Loucy (cell line): ENCODE data around the gene CBX3.
"Not testable (repeated sequence)": the region's sequence is repeated elsewhere in the genome, so short reads cannot be mapped to it uniquely, and the experiment has no call there.

ENCODE experiments used
- H2AFZ ChIP-seq: fragments of 200-600 bp; sonication (generic); 2 replicates; pipeline ENCODE4 v1.6.0; 2016; ENCODE audit warnings: antibody characterized with exemption, mild to moderate bottlenecking, low read length, moderate library complexity
- H3F3A ChIP-seq: fragments of 200-600 bp; 2 replicates; pipeline ENCODE4 v1.6.0; 2016; ENCODE audit warnings: antibody characterized with exemption, low read depth, mild to moderate bottlenecking
- H3K27me3 ChIP-seq: fragments of 200-600 bp; sonication (generic); 2 replicates; pipeline ENCODE4 v1.6.1; 2014; ENCODE audit warnings: low read length, mild to moderate bottlenecking; ENCODE audit not compliant: insufficient read depth, poor library complexity, severe bottlenecking
- H3K36me3 ChIP-seq: fragments of 200-600 bp; sonication (generic); 2 replicates; pipeline ENCODE4 v1.6.1; 2016; ENCODE audit warnings: low read length; ENCODE audit not compliant: insufficient read depth
- H3K4me1 ChIP-seq: fragments of 200-600 bp; sonication (generic); 2 replicates; pipeline ENCODE4 v1.5.1; 2014; ENCODE audit warnings: low read length, mild to moderate bottlenecking; ENCODE audit not compliant: insufficient read depth, poor library complexity, severe bottlenecking
- H3K4me2 ChIP-seq: fragments of 200-600 bp; sonication (generic); 2 replicates; pipeline ENCODE4 v1.6.0; 2014; ENCODE audit warnings: antibody characterized with exemption, low read length, low read depth, mild to moderate bottlenecking; ENCODE audit not compliant: poor library complexity, severe bottlenecking
- H3K4me3 ChIP-seq: fragments of 200-600 bp; sonication (generic); 2 replicates; pipeline ENCODE4 v1.5.1; 2014; ENCODE audit warnings: low read length, mild to moderate bottlenecking, mixed read lengths; ENCODE audit not compliant: poor library complexity, severe bottlenecking
- H3K79me2 ChIP-seq: fragments of 200-600 bp; sonication (generic); 2 replicates; pipeline ENCODE4 v1.6.1; 2014; ENCODE audit warnings: low read length; ENCODE audit not compliant: insufficient read depth
- H3K9ac ChIP-seq: fragments of 200-600 bp; sonication (generic); 2 replicates; pipeline ENCODE4 v1.6.0; 2014; ENCODE audit warnings: mild to moderate bottlenecking, low read depth, low read length, moderate library complexity; ENCODE audit not compliant: poor library complexity, severe bottlenecking
- H3K9me2 ChIP-seq: fragments of 200-600 bp; sonication (generic); replicated peaks from 2 replicates; pipeline ENCODE4 v1.6.1; 2016; ENCODE audit warnings: low read depth, low read length, mixed read lengths
- H3K9me3 ChIP-seq: fragments of 200-600 bp; sonication (generic); 2 replicates; pipeline ENCODE4 v1.6.1; 2014; ENCODE audit warnings: mild to moderate bottlenecking, antibody characterized with exemption, low read length, low read depth; ENCODE audit not compliant: insufficient read depth
- H4K20me1 ChIP-seq: fragments of 200-600 bp; sonication (generic); 2 replicates; pipeline ENCODE4 v1.6.0; 2014; ENCODE audit warnings: antibody characterized with exemption, low read length, mild to moderate bottlenecking; ENCODE audit not compliant: insufficient read depth, poor library complexity, severe bottlenecking
- CTCF ChIP-seq: fragments of 200-600 bp; sonication (generic); conservative IDR thresholded peaks from 2 replicates; pipeline ENCODE4 v1.5.1; 2014; ENCODE audit warnings: mild to moderate bottlenecking, antibody characterized with exemption, low read length
- EZH2phosphoT487 ChIP-seq: fragments of 200-600 bp; IDR thresholded peaks from 2 replicates; pipeline ENCODE4 v1.6.1; 2018; ENCODE audit warnings: antibody characterized with exemption, mild to moderate bottlenecking, moderate library complexity, borderline replicate concordance

The CBX3 gene

GRCh38 chr7:26192485-26193087 lies 9.0 kb upstream of the CBX3 start:
- H3K4me2 ChIP-seq, result peak overlapping the region; percentile 96
- H3K9ac ChIP-seq, result peak overlapping the region; percentile 99
- peaks cover 7% of the 10 kb centered on the region for H3K27me3 ChIP-seq
- H3K9me3 ChIP-seq, result no peaks in the 10 kb centered on the region
- no peak overlapping the region for H2AFZ ChIP-seq
- H3F3A ChIP-seq, result peaks cover 4% of the 10 kb centered on the region; the same call in 1 of the 2 replicates
- H3K79me2 ChIP-seq, result peaks cover 90% of the 10 kb centered on the region
- H3K4me3 ChIP-seq, result peak overlapping the region; percentile 93
- H3K4me1 ChIP-seq, result peaks cover 58% of the 10 kb centered on the region
- no peaks in the 10 kb centered on the region for H3K9me2 ChIP-seq
- peaks cover 100% of the 10 kb centered on the region for H4K20me1 ChIP-seq
- TF ChIP-seq EZH2phosphoT487 (no peak), CTCF (no peak)
- H3K36me3 ChIP-seq, result peaks cover 93% of the 10 kb centered on the region

- H3K4me2 ChIP-seq, result peak overlapping the region; percentile 96
- H3K9ac ChIP-seq, result peak overlapping the region; percentile 99
- peak overlapping the region; percentile 93 for H3K4me3 ChIP-seq
- peaks cover 10% of the 10 kb centered on the region for H3K27me3 ChIP-seq
- H3K4me1 ChIP-seq, result peaks cover 59% of the 10 kb centered on the region
- H4K20me1 ChIP-seq, result peaks cover 100% of the 10 kb centered on the region
- H3F3A ChIP-seq, result peaks cover 4% of the 10 kb centered on the region; the same call in 1 of the 2 replicates
- peaks cover 98% of the 10 kb centered on the region for H3K79me2 ChIP-seq
- peaks cover 97% of the 10 kb centered on the region for H3K36me3 ChIP-seq
- H3K9me3 ChIP-seq, result no peaks in the 10 kb centered on the region
- no peaks in the 10 kb centered on the region for H3K9me2 ChIP-seq
- no peak overlapping the region for H2AFZ ChIP-seq
- TF ChIP-seq CTCF, result no peak
- no peak for TF ChIP-seq EZH2phosphoT487
These were observed 7.9 kb upstream of the CBX3 start for GRCh38 chr7:26193432-26194207.

- H3F3A ChIP-seq, H3K9me3 ChIP-seq, H3K9me2 ChIP-seq, H2AFZ ChIP-seq: not testable (repeated sequence)
- peaks cover 95% of the 10 kb centered on the region for H3K36me3 ChIP-seq
- H3K27me3 ChIP-seq, result peaks cover 21% of the 10 kb centered on the region
- peak overlapping the region; percentile 99 for H3K9ac ChIP-seq
- peaks cover 59% of the 10 kb centered on the region for H3K4me1 ChIP-seq
- H4K20me1 ChIP-seq, result peaks cover 100% of the 10 kb centered on the region
- peak overlapping the region; percentile 93 for H3K4me3 ChIP-seq
- peaks cover 98% of the 10 kb centered on the region for H3K79me2 ChIP-seq
- peak overlapping the region; percentile 96 for H3K4me2 ChIP-seq
These were observed 6.8 kb upstream of the CBX3 start for GRCh38 chr7:26194764-26195163.
